Activated CD4-positive, alpha-beta T cell treated with anti-CD3 and anti-CD28 coated beads, Interleukin-2, amount 50 U/mL, for 48 hours (primary cell): ENCODE results near the gene DHRS7C.

Experiments used
- DNase-seq, 2 experiments: peaks; one replicate each; pipeline ENCODE4 v3.0.0-alpha.2; 2020

Gene DHRS7C, protein sequence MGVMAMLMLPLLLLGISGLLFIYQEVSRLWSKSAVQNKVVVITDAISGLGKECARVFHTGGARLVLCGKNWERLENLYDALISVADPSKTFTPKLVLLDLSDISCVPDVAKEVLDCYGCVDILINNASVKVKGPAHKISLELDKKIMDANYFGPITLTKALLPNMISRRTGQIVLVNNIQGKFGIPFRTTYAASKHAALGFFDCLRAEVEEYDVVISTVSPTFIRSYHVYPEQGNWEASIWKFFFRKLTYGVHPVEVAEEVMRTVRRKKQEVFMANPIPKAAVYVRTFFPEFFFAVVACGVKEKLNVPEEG

DNA sequence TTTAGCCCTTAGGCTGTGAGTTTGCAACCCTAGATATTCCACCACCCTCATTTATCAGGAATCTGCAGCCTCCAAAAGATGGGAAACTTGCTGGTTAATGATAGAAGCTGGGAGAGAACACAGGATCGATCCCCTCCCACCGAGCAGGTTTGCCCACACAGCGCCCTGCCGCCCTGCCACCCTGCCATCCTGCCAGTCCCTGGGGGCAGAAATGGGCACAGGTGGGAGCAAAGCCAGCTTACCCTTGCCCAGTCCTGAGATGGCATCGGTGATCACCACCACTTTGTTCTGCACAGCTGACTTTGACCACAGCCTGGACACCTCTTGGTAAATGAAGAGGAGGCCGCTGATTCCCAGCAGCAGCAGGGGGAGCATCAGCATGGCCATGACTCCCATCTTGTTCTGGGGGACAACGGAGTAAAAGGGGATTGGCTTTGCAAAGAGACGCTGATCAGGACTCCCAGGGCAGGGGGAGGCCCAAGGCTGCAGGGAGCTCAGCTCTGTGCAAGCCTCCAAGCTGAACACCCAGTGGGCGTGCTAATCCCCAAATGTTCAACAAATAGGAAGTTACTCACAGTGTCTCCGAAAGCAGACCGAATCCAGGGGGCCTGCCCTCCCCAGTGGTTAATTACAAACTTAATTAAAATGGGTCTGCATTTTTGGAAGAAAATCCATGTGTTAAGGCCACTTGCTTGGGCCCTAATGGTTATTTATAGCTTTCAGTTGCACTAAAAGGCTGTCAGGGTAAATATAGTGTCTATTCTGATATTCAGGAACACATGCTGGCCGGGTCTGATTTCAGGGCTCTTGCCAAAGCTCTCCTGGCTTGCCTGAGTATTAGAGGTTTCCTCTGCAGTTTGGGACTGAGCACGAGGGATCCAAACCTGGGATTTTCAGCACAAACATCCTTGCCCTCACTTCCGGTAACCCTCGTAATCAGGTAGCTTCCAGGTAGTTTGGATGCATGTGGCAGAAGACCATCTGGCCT lies at the start of gene DHRS7C:
DHRS7C (minus strand) TSS at position 704 of the 988 bp plus-strand sequence; CDS start at position 396, 308 bp downstream.
- DNase-seq: no peak

DNA sequence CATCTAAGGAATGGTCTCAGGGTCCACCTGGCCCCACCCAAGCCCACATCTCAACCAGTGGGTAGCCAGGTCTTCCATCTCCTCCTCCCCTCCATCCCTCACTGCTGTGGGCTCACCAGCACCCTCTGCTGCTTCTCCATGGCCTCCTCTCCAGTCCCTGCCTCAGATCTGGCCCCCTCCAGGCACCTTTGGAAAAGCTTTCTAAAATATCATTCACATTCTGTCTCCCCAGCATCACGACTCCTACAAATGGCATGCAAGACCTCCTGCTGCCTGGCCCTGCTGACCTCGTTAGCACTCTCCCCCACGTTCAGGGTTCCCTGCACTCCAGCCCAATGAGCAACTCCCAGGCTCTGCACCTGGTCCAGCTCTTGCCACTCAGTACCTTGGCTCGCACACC lies 48.0 kb upstream of the DHRS7C start:
- DNase-seq: no peak

DNA sequence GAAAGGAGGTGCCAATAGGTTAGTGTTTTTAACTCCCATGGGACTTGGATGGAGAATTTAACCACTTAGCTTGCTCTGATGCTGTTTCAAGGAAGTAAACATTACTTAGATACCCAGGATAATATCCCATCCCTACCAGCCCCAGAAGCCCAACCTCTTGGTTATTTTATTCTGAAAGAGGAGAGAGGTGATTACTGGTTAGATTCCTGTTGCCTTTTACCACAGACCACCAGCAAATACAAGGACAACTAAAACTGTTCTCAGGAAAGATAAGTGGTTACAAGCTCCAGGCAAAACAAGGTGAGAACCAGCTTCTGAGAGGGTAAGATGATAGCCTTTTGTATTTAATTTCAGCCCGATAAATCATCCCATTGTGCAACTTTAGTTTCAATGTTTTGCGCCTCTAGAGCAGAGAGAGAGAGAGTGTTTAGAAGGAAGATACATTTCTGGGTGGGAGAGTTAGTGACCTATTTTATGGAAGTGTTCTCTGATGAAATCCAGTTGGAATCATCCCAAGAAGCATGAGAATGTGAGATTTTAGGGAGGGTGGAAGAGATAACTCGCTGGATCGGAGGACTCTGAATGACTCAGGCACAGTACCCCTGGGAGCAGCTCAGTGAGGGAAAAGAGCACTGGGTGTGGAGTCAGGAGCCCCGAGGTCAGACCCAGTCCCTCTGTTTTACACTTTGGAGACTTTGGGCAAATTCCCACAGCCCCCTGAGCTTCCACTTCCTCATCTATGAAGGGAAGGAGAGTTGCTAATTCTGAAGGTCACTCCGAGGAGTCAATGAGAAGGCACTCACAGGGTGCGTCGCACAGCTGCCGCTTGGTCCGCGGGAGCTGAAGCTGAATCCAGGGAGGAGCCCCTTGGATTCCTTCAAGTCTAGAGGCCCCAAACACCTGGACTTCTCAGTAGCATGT lies 46.4 kb upstream of the DHRS7C start:
- DNase-seq: no peak

DNA sequence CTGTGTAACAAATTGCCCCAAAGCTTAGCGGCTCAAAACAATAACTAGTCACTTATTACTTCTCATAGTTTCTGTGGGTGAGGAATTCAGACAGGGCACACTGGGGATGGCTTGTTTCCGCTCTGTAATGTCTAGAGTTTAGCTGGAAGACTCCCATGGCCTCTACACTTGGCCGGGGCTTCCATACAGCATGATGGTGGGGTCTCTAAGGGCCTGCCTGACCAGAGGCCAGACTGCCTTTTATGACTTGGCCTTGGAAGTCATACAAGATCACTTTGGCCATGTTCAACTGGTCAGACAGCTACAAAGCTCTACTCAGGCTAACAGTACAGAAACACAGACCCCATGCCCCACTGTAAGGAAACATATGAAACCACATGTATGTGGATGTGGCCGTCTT lies 42.5 kb upstream of the DHRS7C start:
- no peak for DNase-seq

DNA sequence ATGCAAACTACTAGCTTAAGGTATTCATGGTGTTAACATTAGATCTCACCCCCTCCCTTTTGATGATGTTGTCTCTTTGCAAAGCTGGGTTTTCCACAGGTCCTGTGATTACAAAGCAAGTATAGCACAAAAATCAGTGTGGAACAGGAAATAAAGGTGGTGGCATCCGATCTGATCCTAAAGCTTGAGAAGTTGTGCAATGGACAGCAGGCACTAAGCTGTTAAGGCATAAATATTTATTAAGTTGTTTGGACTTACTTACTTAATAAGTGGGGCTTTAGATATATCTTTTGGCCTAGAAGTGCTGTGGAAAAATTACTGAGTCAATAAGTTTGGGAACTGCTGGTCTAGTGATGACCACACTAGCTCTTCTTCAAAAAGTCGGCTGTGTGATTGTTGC lies 39.3 kb upstream of the DHRS7C start:
- no peak for DNase-seq

DNA sequence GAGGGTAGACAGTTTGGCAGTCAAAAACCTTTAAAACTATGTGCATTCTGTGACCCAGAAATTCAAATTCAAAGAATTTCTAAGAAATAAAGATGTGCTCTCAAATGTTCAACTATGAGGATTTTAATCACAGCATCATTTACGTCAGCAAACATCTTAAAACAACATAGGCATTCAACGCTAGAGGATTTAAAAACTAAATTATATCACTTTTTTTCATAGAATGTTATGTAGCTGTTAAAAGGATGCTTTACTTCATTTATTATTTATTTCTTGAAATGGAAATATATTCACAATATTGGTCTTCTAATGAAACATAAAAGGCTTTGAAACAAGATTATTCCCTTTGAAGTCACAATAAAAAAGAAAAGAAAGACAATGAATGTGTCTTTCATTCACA lies 38.0 kb upstream of the DHRS7C start:
- no peak for DNase-seq

DNA sequence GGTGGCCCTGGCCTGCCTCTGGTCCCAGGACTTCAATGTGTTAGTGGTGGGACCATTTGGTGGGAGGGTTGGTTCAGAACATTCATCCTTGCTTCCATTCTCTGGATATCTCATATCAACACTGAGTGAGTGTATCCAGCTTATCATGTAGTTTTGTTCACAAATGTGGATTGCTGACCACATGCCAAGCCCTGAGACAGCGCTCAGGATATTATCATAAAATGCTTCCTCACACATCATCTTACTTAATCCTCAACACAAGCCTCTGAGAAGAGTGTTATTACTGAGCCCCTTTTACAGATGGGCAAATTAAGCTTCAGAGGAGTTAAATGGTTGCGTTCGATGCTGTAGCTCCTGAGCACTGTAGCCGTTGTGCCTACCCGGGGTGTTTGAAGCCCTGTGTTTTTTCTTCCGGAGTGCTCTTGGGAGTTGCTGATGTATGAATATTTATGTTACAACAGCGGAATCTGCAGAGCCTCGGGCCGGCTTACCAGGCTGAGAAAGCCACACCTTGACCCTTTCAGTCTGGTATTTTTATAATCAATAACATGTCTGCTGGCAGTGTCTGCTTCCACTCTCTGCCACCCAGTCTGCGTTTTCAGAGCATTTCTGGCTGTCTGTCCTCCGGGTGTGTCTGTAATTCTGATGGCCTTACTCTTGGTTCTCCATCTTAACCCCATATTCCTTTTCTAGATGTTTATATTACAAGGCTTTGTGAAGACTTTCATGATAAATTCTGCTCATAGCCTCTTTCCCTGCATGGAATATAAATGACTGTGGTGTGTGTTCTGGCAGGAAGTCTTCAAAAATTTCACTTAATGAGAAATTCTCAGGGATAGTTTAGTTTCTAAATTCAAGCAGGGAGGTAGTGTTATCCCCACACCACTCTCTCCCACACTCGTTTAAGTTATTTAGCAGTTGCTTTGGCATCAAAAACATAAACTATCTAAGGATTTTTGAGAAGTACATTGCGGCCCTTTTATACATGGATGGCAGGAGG lies 37.2 kb upstream of the DHRS7C start:
- DNase-seq: no peak

DNA sequence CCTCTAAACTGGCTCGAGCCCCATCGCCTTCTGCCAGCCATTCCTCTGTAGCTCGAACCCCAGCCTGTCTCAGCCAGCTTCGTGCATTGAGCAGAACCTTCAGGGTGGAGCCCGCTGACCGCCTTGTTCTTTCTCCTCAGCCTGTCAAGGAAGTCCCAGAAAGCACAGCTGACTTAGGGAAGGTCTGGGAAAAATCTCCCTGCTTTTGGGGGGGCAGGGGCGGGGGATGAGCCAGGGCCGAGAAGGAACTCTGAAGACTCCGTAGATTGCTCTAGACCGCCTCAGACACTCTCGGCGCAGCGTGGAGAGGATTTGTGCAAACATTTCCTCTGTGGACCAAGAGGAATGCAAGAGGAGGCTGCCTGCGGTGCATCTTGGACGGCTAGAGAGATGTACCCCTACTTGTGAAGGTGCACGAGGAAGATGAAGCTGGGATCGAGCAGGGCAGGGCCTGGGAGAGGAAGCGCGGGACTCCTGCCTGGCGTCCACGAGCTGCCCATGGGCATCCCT lies 34.3 kb upstream of the DHRS7C start, which contains the start of gene GLP2R:
GLP2R (plus strand) TSS at position 284 of the 510 bp plus-strand sequence; CDS start at position 424, 140 bp downstream.
- DNase-seq: no peak

DNA sequence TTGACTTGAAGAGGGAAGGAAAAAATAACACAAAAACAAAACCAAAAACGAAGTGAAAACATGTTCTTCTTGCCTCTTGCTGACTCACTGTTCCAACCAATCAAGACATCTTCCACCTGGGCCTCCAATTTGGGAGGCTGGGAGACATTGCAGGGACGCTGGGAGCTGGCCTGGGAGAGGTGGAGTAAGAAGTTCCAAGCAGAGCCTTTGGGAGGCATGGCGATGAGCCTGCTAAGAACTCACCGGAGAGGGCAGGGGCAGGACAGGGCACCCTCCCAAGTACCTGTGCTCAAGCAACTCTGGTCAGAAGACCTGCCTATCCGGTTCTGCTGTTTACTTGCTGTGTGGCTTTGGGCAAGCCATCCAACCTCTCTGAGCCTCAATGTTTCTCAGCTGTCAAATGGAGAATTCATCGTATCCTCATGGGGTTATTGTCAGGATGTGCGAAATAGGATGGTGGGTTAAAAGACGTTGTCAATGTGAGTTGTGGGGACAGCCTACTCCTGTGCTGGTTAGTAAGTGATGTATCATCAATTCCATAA lies 33.5 kb upstream of the DHRS7C start:
- DNase-seq: no peak

DNA sequence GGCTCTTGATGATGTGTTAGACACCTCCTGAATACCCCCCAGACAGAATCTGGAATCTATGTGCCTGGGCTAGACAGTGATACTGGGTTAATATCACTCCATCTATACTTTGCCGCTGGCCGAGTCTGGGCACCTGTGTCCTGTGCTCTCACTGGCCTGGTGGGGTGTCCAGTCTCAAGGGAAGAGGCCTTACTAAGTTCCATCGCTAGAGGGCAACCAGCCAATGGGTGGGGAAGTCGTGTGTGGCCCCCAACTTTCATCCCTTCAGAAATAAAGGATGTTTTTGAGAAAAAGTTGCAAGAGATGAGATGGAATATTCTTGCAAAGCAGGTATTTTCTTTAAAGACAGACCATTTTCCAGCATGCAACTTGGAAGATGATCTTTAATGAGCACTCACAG lies 32.7 kb upstream of the DHRS7C start:
- DNase-seq: no peak

DNA sequence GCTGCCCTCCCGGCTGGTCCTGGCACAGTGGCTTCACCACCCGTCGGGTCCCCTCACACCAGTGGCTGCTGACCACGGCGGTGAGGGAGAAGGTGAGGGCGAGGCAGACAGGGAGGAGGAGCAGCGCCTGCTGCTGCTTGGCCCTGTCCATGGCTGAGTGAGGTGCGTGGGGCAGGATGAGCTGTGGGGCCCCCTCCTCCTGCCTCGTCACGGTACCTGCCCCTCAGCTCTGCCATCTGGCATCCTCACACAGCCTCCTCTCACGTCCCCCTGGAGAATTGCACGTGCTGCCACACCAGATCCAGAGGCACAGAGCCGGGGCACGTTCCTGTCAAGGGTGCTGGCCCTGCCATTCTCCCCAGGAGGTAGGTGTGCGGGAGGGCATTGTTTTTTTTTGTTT lies 30.5 kb upstream of the DHRS7C start, which contains the start of gene GSG1L2:
GSG1L2 (minus strand) TSS at position 159 of the 400 bp plus-strand sequence; CDS start at position 151, 8 bp downstream.
- DNase-seq: no peak

DNA sequence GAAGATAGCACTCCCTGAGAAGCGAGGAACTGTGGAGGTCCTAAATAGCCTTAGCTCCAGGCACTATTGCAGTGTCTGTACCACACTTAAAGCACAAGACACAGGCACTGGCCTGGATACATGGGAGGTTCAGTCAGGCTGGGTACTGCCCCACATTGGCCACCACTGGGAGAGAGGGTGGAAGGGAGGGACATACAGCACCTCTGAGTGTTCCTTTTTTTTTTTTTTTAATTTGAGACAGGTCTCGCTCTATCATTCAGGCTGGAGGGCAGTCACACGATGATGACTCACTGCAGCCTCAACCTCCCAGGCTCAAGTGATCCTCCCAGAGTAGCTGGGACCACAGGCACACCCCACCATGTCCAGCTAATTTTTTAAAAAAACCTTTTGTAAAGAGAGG lies 29.1 kb upstream of the DHRS7C start:
- no peak for DNase-seq

DNA sequence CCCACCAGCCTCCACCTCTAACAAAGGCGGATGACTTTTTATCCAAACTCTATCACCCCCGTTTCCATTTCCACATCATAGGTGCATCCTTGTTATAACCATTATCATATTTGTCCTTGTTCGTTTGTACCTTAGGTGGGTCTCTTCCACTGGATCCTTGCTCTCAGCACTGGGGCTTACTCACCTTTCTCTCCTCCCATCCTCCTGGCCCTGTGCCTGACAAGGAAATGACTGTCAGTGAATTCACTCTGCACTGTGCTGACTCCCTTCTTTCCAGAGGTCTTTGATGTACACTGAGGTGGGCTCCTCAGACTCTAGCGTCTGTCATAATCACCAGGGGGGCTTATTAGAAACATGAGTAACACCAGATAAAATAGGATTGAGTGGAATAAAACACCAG lies 27.4 kb upstream of the DHRS7C start:
- no peak for DNase-seq

DNA sequence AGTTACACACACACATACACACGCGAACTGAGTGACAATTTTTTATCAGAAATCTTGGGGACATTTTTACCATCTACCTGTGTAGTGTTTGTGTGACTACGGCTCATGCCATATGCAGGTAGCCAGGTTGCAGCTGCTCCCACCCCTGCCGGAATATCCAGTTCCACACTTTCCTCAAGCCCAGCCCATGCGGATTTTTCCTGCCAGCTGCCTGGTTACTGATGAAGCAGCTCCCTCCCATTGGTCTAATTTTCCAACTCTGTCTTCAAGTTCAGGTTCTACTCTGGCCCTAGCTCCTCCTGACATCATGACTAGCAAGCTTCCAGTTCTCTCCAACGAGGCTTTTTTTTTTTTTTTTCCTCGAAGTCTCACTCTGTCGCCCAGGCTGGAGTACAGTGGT lies 25.7 kb upstream of the DHRS7C start:
- DNase-seq: no peak

DNA sequence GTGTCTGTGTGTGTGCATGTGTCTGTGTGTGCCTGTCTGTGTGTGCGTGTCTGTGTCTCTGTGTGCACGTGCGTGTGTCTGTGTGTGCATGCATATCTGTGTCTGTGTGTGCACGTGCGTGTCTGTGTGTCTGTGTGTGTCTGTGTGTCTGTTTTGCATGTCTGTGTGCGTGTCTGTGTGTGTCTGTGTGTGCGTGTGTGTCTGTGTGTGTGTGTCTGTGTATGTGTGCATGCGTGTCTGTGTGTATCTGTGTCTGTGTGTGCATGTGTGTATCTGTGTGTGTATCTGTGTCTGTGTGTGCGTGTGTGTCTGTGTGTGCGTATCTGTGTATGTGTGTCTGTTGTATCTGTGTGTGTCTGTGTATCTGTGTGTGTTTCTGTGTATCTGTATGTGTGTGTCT lies 25.1 kb upstream of the DHRS7C start:
- no peak for DNase-seq

DNA sequence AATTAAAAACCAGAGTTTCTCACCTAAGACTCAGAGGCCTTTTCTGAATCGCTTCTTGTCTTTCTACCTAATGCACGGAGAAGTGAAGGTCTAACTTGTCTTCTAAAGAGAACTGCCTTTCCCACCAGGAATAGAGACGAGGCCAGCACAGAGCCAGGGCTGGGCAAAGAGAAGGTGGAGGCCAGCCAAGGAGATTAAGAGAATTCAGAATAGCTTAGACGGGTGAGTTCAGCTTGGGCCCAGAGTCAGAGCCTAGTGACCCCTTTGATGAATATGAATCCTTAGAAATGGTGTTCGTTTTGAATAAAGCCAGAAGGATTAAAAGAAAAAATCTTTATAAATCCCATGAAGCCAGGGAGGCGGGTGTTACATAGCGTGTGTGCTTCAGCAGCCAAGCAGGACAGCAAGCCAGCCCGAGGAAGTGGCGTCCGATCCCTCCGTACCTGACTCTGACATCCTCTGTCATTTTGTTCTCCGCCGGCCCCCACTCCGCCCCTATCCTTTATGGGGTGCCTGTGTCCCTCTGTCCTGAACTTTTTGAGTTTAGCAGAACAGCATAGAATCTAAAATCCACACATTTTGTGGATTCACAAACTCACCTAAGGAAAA lies 23.0 kb upstream of the DHRS7C start:
- DNase-seq: no peak

DNA sequence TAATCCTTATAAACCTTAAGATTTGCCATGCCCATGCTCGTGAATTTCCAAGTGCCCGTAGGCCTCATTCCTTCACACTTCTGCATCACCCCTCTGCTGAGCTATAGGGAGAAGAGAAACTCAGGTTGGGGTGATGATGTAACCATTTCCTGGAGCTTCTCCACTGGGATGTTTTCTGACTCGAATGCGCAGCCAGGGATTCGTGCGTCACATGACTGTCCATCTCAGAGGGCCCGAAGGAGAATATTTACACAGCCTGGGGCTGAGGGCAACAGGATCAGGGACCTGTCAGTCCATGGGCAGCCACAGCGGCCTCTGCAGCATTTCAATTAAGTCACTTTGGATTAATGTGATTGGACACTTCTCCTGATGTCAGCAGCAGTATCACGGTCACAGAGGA lies 21.8 kb upstream of the DHRS7C start:
- no peak for DNase-seq

DNA sequence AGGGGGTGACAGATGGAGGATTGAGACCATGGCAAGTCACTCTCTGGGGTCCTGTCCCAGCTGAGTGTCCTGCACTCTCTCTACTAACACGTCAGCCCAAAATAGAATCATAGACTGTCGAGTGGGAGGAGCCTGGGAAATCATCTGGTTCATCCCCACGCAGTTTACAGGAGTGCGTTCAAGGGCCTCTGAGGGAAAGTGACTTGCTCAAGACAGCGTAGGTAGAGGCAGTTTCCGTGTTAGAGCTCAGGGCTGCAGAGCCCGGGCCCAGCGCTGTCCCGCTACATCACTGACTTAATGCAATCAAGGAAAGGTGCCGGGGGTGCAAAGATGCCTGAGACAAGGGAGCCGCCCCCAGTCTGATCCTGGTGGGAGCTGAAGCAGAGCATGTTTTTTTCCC lies 20.1 kb upstream of the DHRS7C start:
- no peak for DNase-seq

DNA sequence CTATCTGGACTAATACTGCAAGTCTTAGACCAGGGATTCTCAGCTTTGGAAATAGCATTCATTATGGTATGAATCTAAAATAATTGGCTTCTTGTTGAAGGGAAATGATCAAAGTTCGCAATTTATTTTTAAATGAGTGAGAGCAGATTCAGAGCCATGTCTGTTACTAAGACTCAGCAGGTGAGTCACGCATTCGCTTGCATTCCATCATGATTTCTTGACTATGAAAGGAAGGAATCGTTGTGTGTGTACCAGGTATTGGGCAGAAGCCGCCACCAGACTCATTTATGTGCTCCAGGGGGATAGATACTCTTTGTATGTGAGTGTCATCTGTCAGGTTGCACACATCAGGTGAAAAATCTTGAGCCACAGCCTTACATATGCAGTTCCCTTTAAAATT lies 19.7 kb upstream of the DHRS7C start:
- no peak for DNase-seq
